ENCODE data around the gene SPTBN5. TPM values are rescaled to one million over a fixed set of nuclear protein-coding genes. Genes with fewer than 3 reads are reported as not detected.

Gene SPTBN5
- total RNA-seq, 1 experiment from 2014 or later: 0.84 TPM

- Histone ChIP-seq H3K27me3 (ENCODE audit: low read length) (no peaks in the 10 kb centered on the region), H3F3A (ENCODE audit: low read length, unreplicated experiment) (no peaks in the 10 kb centered on the region), H3K4me1 (ENCODE audit: insufficient read depth, low read length) (peaks cover 10% of the 10 kb centered on the region), H3K36me3 (ENCODE audit: low read depth, low read length) (peaks cover 7% of the 10 kb centered on the region), H3K4me3 (ENCODE audit: low read length) (no peak overlapping the region), H3K9ac (ENCODE audit: low read length) (no peak overlapping the region), H3K4me2 (ENCODE audit: low read length) (no peak overlapping the region), H3K27ac (ENCODE audit: low read length) (no peak overlapping the region), H3K79me2 (ENCODE audit: low read length) (peaks cover 9% of the 10 kb centered on the region; the same call in 1 of the 2 replicates), H2AFZ (ENCODE audit: low read length) (no peak overlapping the region), H3K9me3 (ENCODE audit: low read length) (no peaks in the 10 kb centered on the region), H3K9me2 (replicated peaks; ENCODE audit: low read length) (no peaks in the 10 kb centered on the region), H4K20me1 (ENCODE audit: low read length) (no peaks in the 10 kb centered on the region)
- DNase-seq (no peak), ATAC-seq (no peak)
- intact Hi-C loops (cut with micrococcal nuclease): loop anchor here (10.0 kb wide), 1 partner anchor 151 kb away; the partner anchor contains the start of gene EHD4
- no TSS peak for BruUV-seq (replicated peaks)
- no peak for TF ChIP-seq CTCF (conservative IDR thresholded peaks at IDR 0.05; ENCODE audit: low read depth, low read length)
- TF ChIP-seq EZH2 (IDR thresholded peaks at IDR 0.05; ENCODE audit: low read length, unreplicated experiment): no peak
- TF ChIP-seq EZH2phosphoT487 (IDR thresholded peaks at IDR 0.05; ENCODE audit: borderline replicate concordance, low read length): no peak
- ChIA-PET CTCF (no interaction called here), POLR2A (ENCODE audit: unreplicated experiment) (no interaction called here)
Observed at GRCh38 chr15:41824062-41824745, 69.6 kb downstream of the SPTBN5 start.

GRCh38 chr15:41823502-41823901 lies 70.4 kb downstream of the SPTBN5 start:
- no peak for ATAC-seq
- Histone ChIP-seq H3K4me1 (ENCODE audit: insufficient read depth, low read length) (peaks cover 4% of the 10 kb centered on the region; the same call in 1 of the 2 replicates), H3K79me2 (ENCODE audit: low read length) (peaks cover 3% of the 10 kb centered on the region; the same call in 1 of the 2 replicates), H3K4me3 (ENCODE audit: low read length) (no peak overlapping the region), H2AFZ (ENCODE audit: low read length) (no peak overlapping the region), H3K9ac (ENCODE audit: low read length) (no peak overlapping the region), H4K20me1 (ENCODE audit: low read length) (no peaks in the 10 kb centered on the region), H3K4me2 (ENCODE audit: low read length) (no peak overlapping the region), H3K27ac (ENCODE audit: low read length) (no peak overlapping the region), H3K27me3 (ENCODE audit: low read length) (no peaks in the 10 kb centered on the region), H3K9me3 (ENCODE audit: low read length) (no peaks in the 10 kb centered on the region), H3K9me2 (replicated peaks; ENCODE audit: low read length) (no peaks in the 10 kb centered on the region), H3K36me3 (ENCODE audit: low read depth, low read length) (peaks cover 11% of the 10 kb centered on the region), H3F3A (ENCODE audit: low read length, unreplicated experiment) (no peaks in the 10 kb centered on the region)
- ChIA-PET CTCF (no interaction called here), POLR2A (ENCODE audit: unreplicated experiment) (no interaction called here)
- TF ChIP-seq EZH2 (IDR thresholded peaks at IDR 0.05; ENCODE audit: low read length, unreplicated experiment): no peak
- no peak for TF ChIP-seq EZH2phosphoT487 (IDR thresholded peaks at IDR 0.05; ENCODE audit: borderline replicate concordance, low read length)
- no peak for TF ChIP-seq CTCF (conservative IDR thresholded peaks at IDR 0.05; ENCODE audit: low read depth, low read length)
- intact Hi-C loops (cut with micrococcal nuclease): loop anchor here (10.0 kb wide), 1 partner anchor 151 kb away; the partner anchor contains the start of gene EHD4
- BruUV-seq (replicated peaks): no TSS peak
- DNase-seq: no peak

GRCh38 chr15:41822957-41823356 lies 70.9 kb downstream of the SPTBN5 start:
- no peaks in the 10 kb centered on the region for H4K20me1 ChIP-seq (ENCODE audit: low read length)
- H3K4me2 ChIP-seq (ENCODE audit: low read length): no peak overlapping the region
- intact Hi-C loops (cut with micrococcal nuclease): loop anchor here (10.0 kb wide), 1 partner anchor 152 kb away; the partner anchor contains the start of gene EHD4
- peaks cover 17% of the 10 kb centered on the region for H3K36me3 ChIP-seq (ENCODE audit: low read depth, low read length)
- H3K9me2 ChIP-seq (replicated peaks; ENCODE audit: low read length): no peaks in the 10 kb centered on the region
- no peaks in the 10 kb centered on the region for H3K79me2 ChIP-seq (ENCODE audit: low read length)
- no peak overlapping the region for H3K27ac ChIP-seq (ENCODE audit: low read length)
- CTCF ChIA-PET: no interaction called here
- no peak overlapping the region for H3K9ac ChIP-seq (ENCODE audit: low read length)
- BruUV-seq (replicated peaks): no TSS peak
- TF ChIP-seq EZH2phosphoT487 (IDR thresholded peaks at IDR 0.05; ENCODE audit: borderline replicate concordance, low read length): no peak
- TF ChIP-seq CTCF (conservative IDR thresholded peaks at IDR 0.05; ENCODE audit: low read depth, low read length): peak; percentile 36; the same call in 1 of the 2 replicates
- no peaks in the 10 kb centered on the region for H3K9me3 ChIP-seq (ENCODE audit: low read length)
- POLR2A ChIA-PET (ENCODE audit: unreplicated experiment): interaction anchor here (0.5 kb wide), 1 partner anchor 662 kb away, joined by 4 read pairs; no protein-coding TSS in a partner anchor
- H3K4me1 ChIP-seq (ENCODE audit: insufficient read depth, low read length): peaks cover 4% of the 10 kb centered on the region; the same call in 1 of the 2 replicates
- DNase-seq (no peak), ATAC-seq (no peak)
- H2AFZ ChIP-seq (ENCODE audit: low read length): no peak overlapping the region
- H3K4me3 ChIP-seq (ENCODE audit: low read length): no peak overlapping the region
- no peaks in the 10 kb centered on the region for H3K27me3 ChIP-seq (ENCODE audit: low read length)
- no peaks in the 10 kb centered on the region for H3F3A ChIP-seq (ENCODE audit: low read length, unreplicated experiment)

All from PC-3 (cell line).